GM12892 (cell line): ENCODE measurements around the gene CYTH3.
"Not testable (repeated sequence)": the region's sequence is repeated elsewhere in the genome, so short reads cannot be mapped to it uniquely, and the experiment has no call there.

Source experiments
- DNase-seq: peaks from one replicate; pipeline ENCODE4 v3.0.0; 2011; ENCODE audit not compliant: insufficient read length
- FAIRE-seq: peaks from 2 replicates; lab custom pipeline; 2011; peaks lifted over from hg19 to GRCh38; lab: Jason Lieb, UNC
- POLR2A ChIP-seq: IDR thresholded peaks from 2 replicates; pipeline ENCODE4 v1.6.1; 2011; ENCODE audit warnings: low read depth, low read length, control low read depth
- POLR2AphosphoS5 ChIP-seq: IDR thresholded peaks from 2 replicates; pipeline ENCODE4 v1.6.1; 2011; ENCODE audit warnings: low read depth, low read length, control low read depth
- TAF1 ChIP-seq: IDR thresholded peaks from 2 replicates; pipeline ENCODE4 v1.6.1; 2011; ENCODE audit warnings: low read depth, mild to moderate bottlenecking, control low read depth, low read length, borderline replicate concordance

CYTH3 gene

DNA sequence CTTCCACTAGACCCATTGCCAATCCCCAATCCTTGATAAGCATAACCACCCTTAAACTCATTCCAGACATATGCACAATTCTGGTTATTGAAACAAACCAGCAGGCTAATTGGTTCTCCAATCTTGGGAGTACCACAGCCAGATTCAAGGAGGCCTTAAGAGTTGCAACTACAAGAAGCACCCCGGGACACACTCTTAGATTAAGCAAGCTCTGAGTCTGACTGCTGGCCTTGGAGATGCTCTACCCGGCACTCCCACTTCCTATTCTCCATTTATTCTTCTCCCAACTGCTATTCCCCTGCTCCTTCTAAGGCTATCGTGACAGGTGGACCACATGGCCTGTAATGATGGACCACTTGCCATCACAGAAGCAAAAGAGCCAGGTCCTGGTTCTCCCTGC lies 40.3 kb downstream of the CYTH3 start:
- FAIRE-seq (no peak), DNase-seq (no peak)

DNA sequence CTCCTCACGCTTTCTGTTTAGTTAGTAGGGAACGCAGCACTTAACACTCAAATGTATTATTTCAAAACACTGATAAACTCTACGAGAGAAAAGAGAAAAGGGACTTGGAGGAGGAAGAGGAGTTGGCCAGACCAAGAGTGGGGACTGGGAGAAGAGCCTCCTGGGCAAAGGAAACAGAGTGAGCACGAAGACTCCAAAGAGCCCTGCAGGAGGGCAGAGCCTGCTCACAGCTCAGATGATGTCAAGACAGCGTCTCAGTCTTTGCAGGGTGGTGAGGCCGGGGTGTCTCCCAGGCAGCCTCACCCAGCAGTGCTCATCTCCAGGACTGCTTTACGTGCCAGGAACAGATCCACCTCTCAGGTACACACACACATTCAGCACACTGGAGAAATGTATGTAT lies 41.2 kb downstream of the CYTH3 start:
- DNase-seq (no peak), FAIRE-seq (no peak)
- TF ChIP-seq TAF1 (no peak), POLR2A (no peak), POLR2AphosphoS5 (no peak)

More for the DNA sequence above, 40.3 kb downstream of the CYTH3 start:
- TF ChIP-seq POLR2A (no peak), POLR2AphosphoS5 (no peak), TAF1 (no peak)

DNA sequence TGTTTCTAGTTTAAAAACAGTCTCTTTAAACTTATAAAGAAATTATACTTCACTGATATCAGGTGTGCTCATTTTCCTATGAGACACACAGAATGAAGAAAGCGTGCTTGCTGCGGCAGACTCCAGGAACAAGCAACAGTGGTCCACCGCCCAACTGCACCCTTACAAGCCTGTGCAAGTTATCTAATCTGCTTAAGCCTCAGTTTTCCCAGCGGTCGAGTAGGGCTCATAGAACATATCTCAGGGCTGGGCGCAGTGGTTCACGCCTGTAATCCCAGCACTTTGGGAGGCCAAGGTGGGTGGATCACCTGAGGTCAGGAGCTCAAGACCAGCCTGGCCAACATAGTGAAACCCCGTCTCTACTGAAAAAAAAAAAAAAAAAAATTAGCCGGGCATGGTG lies 43.1 kb downstream of the CYTH3 start:
- not testable (repeated sequence) for FAIRE-seq, DNase-seq

DNA sequence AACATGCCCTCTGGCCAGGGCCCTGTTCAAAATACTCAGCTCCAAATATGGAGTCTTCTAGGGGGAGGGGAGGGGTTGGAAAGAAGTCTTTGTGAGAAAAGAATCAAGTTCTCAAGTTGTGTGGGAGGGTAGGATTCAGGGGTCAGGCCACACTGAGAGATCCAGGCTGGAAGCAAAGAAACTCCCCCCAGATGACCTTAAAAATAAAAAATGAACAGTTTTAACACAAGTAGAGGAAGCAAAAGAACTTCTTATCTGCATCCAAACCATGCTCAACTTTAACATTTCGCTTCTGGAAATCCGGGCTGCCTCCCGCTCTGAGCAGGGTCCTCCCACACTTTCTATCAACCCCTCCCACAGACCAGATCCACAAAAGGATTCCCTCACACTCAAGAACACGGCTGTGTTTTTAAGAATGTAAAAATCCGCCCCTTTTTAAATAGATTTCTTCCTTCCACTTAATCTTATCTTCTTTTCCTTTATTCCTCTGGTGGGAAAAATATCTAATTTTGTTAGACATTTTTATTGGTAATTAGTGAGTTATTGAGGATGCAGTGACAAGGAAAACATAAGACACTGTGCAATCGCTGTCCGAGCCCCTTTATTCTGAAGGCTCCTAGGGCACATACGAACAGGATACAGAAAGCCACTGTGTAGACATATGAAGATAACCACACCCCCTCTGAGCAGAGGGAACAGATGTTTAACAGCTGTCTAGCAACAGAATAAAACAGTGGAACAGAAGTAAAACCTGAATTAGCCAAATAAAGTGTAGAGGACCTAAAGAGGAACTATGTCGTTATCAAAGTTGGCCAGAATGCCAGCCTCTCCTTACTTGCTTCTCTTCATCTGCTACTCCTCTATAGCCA lies 43.8 kb downstream of the CYTH3 start:
- no peak for DNase-seq
- peak; percentile 68 for FAIRE-seq
- TF ChIP-seq TAF1 (no peak), POLR2AphosphoS5 (no peak), POLR2A (no peak)

DNA sequence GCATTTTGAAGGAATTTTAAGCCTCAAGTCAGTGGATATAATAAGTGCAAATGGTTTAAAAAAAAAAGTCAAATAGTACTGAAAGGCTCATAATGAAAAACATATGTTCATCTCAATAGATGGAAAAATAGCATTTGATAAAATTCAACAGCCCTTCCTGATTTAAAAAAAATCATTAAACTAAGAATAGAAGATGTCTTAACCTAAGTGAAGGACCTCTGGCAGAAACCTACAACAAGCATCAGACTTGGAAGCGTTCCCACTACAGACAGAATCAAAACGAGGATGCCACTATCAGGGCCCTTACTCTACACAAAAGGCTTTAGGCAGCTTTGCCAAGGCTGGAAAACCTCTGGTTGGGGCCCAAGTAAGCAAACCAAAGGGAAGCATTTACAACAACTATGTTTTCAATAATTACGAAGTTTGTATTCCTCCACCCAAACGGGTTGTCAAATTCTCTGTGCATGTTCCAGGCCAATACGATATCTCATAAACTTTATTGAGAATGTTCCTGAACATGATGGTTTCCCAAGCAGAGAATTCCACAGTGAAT lies 45.1 kb downstream of the CYTH3 start:
- DNase-seq (no peak), FAIRE-seq (no peak)
- TF ChIP-seq POLR2AphosphoS5 = no peak
- no peak for TF ChIP-seq POLR2A
- no peak for TF ChIP-seq TAF1

DNA sequence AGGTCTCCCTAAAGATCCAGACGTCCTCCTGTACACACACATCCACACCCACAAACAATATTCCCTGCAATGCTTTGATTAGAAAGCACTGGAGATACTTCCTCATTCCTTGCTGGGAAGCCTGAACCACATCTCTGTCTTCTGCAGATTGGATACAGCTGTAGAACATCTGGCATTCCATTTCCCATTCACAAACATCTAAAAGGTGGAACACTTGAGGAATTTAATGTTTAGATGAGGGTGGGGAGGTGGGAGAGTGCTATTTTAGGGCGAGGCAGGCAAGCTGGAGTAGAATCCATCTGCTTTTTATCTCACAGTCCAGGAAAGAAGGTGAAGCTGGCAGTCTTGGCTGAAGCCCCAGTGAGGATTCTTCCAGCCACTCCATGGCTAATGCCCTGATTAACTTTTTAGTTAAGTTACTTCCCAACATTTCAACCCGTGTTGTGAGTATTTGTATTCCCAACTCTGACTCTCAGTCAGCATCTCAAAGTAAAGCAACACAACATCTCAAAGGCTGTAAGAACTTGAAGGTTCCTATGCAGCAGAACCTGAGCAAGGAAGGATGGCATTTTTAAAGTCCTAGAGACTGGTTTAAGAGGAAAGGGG lies 46.1 kb downstream of the CYTH3 start:
- TF ChIP-seq POLR2A (no peak), POLR2AphosphoS5 (no peak), TAF1 (no peak)
- DNase-seq = no peak

DNA sequence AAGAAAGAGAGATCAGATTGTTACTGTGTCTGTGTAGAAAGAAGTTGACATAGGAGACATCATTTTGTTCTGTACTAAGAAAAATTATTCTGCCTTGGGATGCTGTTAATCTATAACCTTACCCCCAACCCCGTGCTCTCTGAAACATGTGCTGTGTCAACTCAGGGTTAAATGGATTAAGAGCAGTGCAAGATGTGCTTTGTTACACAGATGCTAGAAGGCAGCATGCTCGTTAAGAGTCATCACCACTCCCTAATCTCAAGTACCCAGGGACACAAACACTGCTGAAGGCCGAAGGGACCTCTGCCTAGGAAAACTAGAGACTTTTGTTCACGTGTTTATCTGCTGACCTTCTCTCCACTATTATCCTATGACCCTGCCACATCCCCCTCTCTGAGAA lies 49.0 kb downstream of the CYTH3 start:
- DNase-seq, FAIRE-seq: not testable (repeated sequence)

More for the DNA sequence above, 46.1 kb downstream of the CYTH3 start:
- FAIRE-seq = no peak

DNA sequence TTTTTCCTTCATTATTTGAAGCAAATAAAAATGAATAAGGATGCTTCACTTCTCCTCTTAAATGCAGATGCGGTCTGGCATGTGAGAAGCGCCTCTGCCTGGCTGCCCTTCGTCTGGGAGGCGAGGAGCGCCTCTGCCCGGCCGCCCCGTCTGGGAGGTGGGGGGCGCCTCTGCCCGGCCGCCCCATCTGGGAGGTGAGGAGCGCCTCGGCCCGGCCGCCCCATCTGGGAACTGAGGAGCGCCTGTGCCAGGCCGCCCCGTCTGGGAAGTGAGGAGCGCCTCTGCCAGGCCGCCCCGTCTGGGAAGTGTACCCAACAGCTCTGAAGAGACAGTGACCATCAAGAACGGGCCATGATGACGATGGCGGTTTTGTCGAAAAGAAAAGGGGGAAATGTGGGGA lies 49.4 kb downstream of the CYTH3 start:
- FAIRE-seq, DNase-seq: not testable (repeated sequence)

DNA sequence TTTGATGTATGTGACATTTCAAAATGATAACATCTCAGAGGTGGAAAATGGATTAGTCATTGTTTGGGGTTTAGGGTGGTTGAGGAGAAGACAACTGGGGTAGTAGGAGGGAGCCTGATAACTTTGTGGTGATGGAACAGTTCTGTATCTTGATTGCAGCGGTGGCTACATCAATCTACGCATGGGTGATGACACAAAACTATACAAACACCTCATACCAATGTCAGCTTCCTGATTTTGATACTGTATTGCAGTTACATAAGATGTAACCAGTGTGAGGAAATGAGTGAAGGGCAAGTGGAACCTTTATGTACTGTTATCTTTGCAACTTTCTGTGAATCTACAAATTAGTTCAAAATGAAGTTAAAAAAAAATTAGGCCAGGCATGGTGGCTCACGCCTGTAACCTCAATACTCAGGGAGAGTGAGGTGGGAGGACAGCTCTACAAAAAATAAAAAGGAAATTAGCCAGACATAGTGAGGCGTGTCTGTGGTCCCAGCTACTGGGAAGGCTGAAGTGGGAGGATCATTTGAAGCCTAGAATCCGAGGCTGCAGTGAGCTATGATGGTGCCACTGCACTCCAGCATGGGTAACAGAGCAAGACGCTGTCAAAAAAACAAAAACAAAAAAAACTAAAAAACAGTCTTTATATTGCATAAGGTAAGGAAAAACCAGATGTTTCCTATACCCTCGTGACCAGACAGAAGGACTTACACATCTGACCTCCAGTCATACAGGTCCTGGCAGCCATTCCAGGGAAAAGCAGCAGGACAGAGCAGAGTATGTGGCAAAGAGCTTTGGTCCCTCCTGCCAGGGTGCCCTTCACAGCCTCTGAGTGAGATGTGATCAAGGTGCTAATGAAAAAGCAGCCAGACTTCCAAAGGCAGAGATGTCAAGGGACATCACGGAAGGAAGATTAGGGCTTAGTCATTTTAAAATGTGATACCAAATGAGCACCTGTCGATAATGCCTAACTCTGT lies 50.8 kb downstream of the CYTH3 start:
- DNase-seq = no peak
- TF ChIP-seq POLR2AphosphoS5 (no peak), POLR2A (no peak)

DNA sequence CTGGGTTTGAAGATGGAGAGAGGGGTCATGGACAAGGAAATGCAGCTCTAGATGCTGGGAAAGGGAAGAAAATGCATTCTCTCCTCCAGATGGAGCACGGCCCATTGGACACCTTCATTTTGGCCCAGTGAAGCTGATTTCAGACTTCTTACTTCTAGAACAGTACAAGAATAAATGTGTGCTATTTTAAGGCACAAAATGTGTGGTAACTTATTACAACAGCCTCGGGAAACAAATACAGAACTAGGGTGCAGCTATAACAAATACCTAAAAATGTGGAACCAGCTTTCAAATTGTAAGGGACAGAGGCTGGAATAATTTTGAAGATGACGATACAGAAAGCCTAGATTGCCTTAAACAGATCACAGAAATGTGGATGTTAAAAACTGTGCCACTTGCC lies 54.1 kb downstream of the CYTH3 start:
- DNase-seq (no peak), FAIRE-seq (no peak)
- TF ChIP-seq POLR2A (no peak), POLR2AphosphoS5 (no peak), TAF1 (no peak)

More for the DNA sequence above, 50.8 kb downstream of the CYTH3 start:
- FAIRE-seq = no peak

DNA sequence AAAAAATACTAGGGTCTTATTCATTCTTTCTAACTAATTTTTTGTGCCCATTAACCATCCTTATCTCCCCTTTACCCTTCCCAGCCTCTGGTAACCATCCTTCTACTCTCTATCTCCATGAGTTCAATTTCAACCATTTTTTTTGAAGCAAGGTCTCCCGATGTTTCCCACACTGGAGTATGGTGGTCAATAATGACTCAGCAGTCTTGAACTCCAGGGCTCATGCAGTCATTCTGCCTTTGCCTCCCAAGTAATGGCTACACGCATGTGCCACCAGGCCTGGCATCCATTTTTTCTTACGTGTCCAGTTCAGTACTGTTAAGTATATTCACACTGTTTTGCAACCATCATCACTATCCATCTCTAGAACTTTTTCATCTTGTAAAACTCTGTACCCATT lies 60.4 kb downstream of the CYTH3 start:
- no peak for FAIRE-seq
- DNase-seq = no peak
- no peak for TF ChIP-seq POLR2A
- TF ChIP-seq POLR2AphosphoS5 = no peak
- TF ChIP-seq TAF1 = no peak
